ENCODE data around the gene LAMTOR1. TPM values are rescaled to one million over a fixed set of nuclear protein-coding genes. Genes with fewer than 3 reads are reported as not detected.
A peak's percentile ranks its signal among the peaks of the same experiment; 100 is the strongest.

Gene LAMTOR1
- total RNA-seq, 1 experiment from 2014 or later, result 96.3 TPM

DNA sequence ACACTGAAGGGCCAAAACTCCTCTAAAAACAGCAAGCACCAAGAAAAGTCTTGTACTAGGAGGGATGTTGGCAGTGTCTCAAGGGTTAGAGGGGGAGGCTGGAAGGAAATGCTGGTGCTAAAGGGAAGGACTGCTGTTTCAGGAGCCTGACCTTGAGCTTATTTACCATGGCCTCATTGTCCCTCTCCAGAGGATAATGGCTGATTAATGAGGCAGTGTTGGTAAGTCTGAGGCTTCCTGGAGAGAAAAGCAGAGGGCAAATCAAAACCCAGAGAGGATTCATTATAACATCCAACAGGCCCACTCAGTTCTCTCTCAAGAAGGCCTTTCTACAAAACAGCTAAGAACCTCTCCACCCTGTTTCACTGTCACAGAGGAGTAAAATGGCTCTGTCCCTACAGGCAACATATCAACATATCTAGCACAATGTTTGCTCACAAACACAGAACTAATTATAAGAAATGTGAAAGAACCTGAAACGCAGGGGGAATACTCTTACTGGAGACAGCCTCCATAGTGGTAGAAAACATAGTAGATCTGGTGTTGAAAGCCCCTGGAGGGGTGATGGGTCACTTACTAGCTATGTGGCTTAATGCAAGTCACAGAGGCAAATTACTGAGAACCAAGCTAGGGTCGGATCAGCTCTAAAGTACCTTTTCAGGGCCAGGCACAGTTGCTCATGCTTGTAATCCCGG, 54.2 kb downstream of the LAMTOR1 start:
- H3K27ac ChIP-seq (ENCODE audit: insufficient read length, low read depth, low read length), result peak overlapping the region; percentile 13
- no peak overlapping the region for H4K5ac ChIP-seq (ENCODE audit: insufficient read length, low read depth, low read length)
- no peak overlapping the region for H2BK120ac ChIP-seq (ENCODE audit: low read depth, low read length, poor library complexity, severe bottlenecking)
- H3K27ac Mint-ChIP-seq, result peak overlapping the region; percentile 93 to 97 (median 95)
- peak overlapping the region; percentile 31 for H3K9ac ChIP-seq (ENCODE audit: extremely low read depth, insufficient read length, low read length)
- H2AK5ac ChIP-seq (ENCODE audit: insufficient read length, low read length), result no peak overlapping the region
- H3K4me1 ChIP-seq (ENCODE audit: insufficient read depth, low read length), result no peaks in the 10 kb centered on the region
- H3K56ac ChIP-seq (ENCODE audit: insufficient read length, low read depth, low read length), result no peak overlapping the region
- H3K14ac ChIP-seq (ENCODE audit: insufficient read depth, low read length), result no peak overlapping the region
- H3K9me3 ChIP-seq (ENCODE audit: control insufficient read depth, low read depth, low read length), result no peaks in the 10 kb centered on the region
- H4K8ac ChIP-seq (replicated peaks; ENCODE audit: insufficient read length, low read depth, low read length), result no peak overlapping the region
- peak overlapping the region; percentile 91 for H2BK20ac ChIP-seq (ENCODE audit: low read depth, low read length, poor library complexity, severe bottlenecking)
- no peak overlapping the region for H3K4me3 Mint-ChIP-seq
- no peak overlapping the region for H3K4me2 ChIP-seq (ENCODE audit: insufficient read depth, insufficient read length, low read length)
- no peak for DNase-seq
- no peaks in the 10 kb centered on the region for H4K20me1 ChIP-seq (ENCODE audit: control insufficient read depth, insufficient read depth, insufficient read length)
- no peaks in the 10 kb centered on the region for H3K9me3 Mint-ChIP-seq
- no peak overlapping the region for H3K18ac ChIP-seq (ENCODE audit: insufficient read length, low read depth, low read length)
- no peaks in the 10 kb centered on the region for H3K27me3 Mint-ChIP-seq (ENCODE audit: low read depth)
- no CpG with 5 or more reads among the region's 3 CpGs for WGBS (ENCODE audit: extremely low coverage, insufficient read length, low lambda C conversion rate)
- no peak overlapping the region for H3K4ac ChIP-seq (ENCODE audit: low read depth, low read length)
- H2BK12ac ChIP-seq (ENCODE audit: insufficient read length, low read depth, low read length), result no peak overlapping the region
- H3K23ac ChIP-seq (ENCODE audit: insufficient read length, low read depth, low read length), result no peak overlapping the region
- H2BK15ac ChIP-seq (ENCODE audit: low read depth, low read length), result no peak overlapping the region
- H3K79me2 ChIP-seq (ENCODE audit: insufficient read depth, low read length), result no peaks in the 10 kb centered on the region
- no peak overlapping the region for H2BK5ac ChIP-seq (ENCODE audit: insufficient read length, low read length)
- peaks cover 24 to 51% of the 10 kb centered on the region in 2 experiments for H3K4me1 Mint-ChIP-seq
- H3K23me2 ChIP-seq (ENCODE audit: insufficient read length, low read depth, low read length, poor library complexity, severe bottlenecking), result no peaks in the 10 kb centered on the region
- H3T11ph ChIP-seq (ENCODE audit: low read length), result no peak overlapping the region
- H4K91ac ChIP-seq (ENCODE audit: insufficient read length, low read depth, low read length), result no peak overlapping the region
- H3K79me1 ChIP-seq (ENCODE audit: insufficient read depth, low read depth, low read length, poor library complexity, severe bottlenecking), result peaks cover 2% of the 10 kb centered on the region
- TF ChIP-seq, protein P1, sequence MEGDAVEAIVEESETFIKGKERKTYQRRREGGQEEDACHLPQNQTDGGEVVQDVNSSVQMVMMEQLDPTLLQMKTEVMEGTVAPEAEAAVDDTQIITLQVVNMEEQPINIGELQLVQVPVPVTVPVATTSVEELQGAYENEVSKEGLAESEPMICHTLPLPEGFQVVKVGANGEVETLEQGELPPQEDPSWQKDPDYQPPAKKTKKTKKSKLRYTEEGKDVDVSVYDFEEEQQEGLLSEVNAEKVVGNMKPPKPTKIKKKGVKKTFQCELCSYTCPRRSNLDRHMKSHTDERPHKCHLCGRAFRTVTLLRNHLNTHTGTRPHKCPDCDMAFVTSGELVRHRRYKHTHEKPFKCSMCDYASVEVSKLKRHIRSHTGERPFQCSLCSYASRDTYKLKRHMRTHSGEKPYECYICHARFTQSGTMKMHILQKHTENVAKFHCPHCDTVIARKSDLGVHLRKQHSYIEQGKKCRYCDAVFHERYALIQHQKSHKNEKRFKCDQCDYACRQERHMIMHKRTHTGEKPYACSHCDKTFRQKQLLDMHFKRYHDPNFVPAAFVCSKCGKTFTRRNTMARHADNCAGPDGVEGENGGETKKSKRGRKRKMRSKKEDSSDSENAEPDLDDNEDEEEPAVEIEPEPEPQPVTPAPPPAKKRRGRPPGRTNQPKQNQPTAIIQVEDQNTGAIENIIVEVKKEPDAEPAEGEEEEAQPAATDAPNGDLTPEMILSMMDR (conservative IDR thresholded peaks at IDR 0.05), result no peak
- peaks cover 2 to 19% (median 13%) of the 10 kb centered on the region in 3 experiments; a peak in 5 of 7 replicates for H3K36me3 Mint-ChIP-seq (ENCODE audit: insufficient read depth in 1 of 3, low read depth in 3 of 3)
- H2AFZ ChIP-seq (ENCODE audit: low read length), result no peak overlapping the region
- H3K27me3 ChIP-seq (ENCODE audit: insufficient read depth, low read length), result no peaks in the 10 kb centered on the region

Small RNA genes within 50 kb of the gene (microRNA-seq; reads per million reads assigned to microRNA genes)
- gene MIR3165 (ENCODE audit: borderline microRNAs expressed), result not detected

Other genes with a start within 250 kb of the LAMTOR1 start
- not detected in 2 replicates for gene DEFB131B, start 224.8 kb downstream of the LAMTOR1 start, total RNA-seq (2021)
- gene XNDC1N, start 174.7 kb downstream of the LAMTOR1 start, total RNA-seq (2021), result 9.1 and 11.0 TPM in 2 replicates
- 53.3 and 56.9 TPM in 2 replicates for gene RNF121, start 174.3 kb downstream of the LAMTOR1 start, total RNA-seq (2021)
- 10.2 and 10.6 TPM in 2 replicates for gene IL18BP, start 104.4 kb downstream of the LAMTOR1 start, total RNA-seq (2021)
- gene NUMA1, start 22.8 kb downstream of the LAMTOR1 start, total RNA-seq (2021), result 127 and 136 TPM in 2 replicates
- gene LRRC51, start 22.4 kb downstream of the LAMTOR1 start, total RNA-seq (2021), result 3.1 and 6.4 TPM in 2 replicates
- gene TOMT, start 2.6 kb upstream of the LAMTOR1 start, total RNA-seq (2021), result not detected in 2 replicates
- gene ANAPC15, start 9.4 kb upstream of the LAMTOR1 start, total RNA-seq (2021), result 72.6 and 79.3 TPM in 2 replicates
- not detected in 2 replicates for gene FOLR3, start 32.4 kb upstream of the LAMTOR1 start, total RNA-seq (2021)
- 0.92 and 1.2 TPM in 2 replicates for gene FOLR1, start 88.8 kb upstream of the LAMTOR1 start, total RNA-seq (2021)
- not detected in 2 replicates for gene FOLR2, start 113.5 kb upstream of the LAMTOR1 start, total RNA-seq (2021)
- 207 and 214 TPM in 2 replicates for gene INPPL1, start 121.5 kb upstream of the LAMTOR1 start, total RNA-seq (2021)
- 1.1 and 1.4 TPM in 2 replicates for gene PHOX2A, start 140.9 kb upstream of the LAMTOR1 start, total RNA-seq (2021)

Measured in H9 (cell line).